Measurements from ENCODE around the gene GATAD1. TPM values are rescaled to one million over a fixed set of nuclear protein-coding genes. Genes with fewer than 3 reads are reported as not detected.
A peak's percentile ranks its signal among the peaks of the same experiment; 100 is the strongest.

GATAD1 gene
- total and polyA plus RNA-seq, 12 donors, result 25.0 to 88.0 (median 35.1) TPM

GRCh38 chr7:92460510-92460909 lies 13.2 kb downstream of the GATAD1 start:
- TF ChIP-seq POLR2A (IDR thresholded peaks at IDR 0.05) (no peak), CTCF (IDR thresholded peaks at IDR 0.05) (no peak)
- 83 to 92% (median 89%) methylated on average over 4 of the region's 4 CpGs for WGBS, 4 donors
- Histone ChIP-seq H3K27ac (no peak overlapping the region), H3K27me3 (no peaks in the 10 kb centered on the region), H3K9me3 (replicated peaks in 1 of 3) (no peaks in the 10 kb centered on the region), H3K36me3 (replicated peaks in 1 of 2) (peaks cover 0 to 23% of the 10 kb centered on the region in 2 donors), H3K4me1 (replicated peaks in 1 of 2) (no peaks in the 10 kb centered on the region), H3K4me3 (no peak overlapping the region)
- no peak for DNase-seq
- intact Hi-C loops (cut with DNase I), result no loop called here

- no peak overlapping the region for H3K4me3 ChIP-seq
- H3K9me3 ChIP-seq (replicated peaks in 1 of 3), result no peaks in the 10 kb centered on the region
- no peaks in the 10 kb centered on the region for H3K4me1 ChIP-seq (replicated peaks in 1 of 2)
- intact Hi-C loops (cut with DNase I), result no loop called here
- WGBS, 4 donors, result 50 to 60% (median 54%) methylated on average over 8 of the region's 8 CpGs
- TF ChIP-seq CTCF (IDR thresholded peaks at IDR 0.05), result peak; percentile 49 to 78 (median 59)
- no peak for TF ChIP-seq POLR2A (IDR thresholded peaks at IDR 0.05)
- peak; percentile 17 to 60 (median 40) for DNase-seq
- no peaks in the 10 kb centered on the region for H3K27me3 ChIP-seq
- peaks cover 0 to 15% of the 10 kb centered on the region in 2 donors for H3K36me3 ChIP-seq (replicated peaks in 1 of 2)
- no peak overlapping the region for H3K27ac ChIP-seq
These were observed 14.0 kb downstream of the GATAD1 start for GRCh38 chr7:92461027-92462003.

GRCh38 chr7:92462560-92462959 lies 15.3 kb downstream of the GATAD1 start:
- Histone ChIP-seq H3K4me3 (no peak overlapping the region), H3K27me3 (no peaks in the 10 kb centered on the region), H3K27ac (no peak overlapping the region), H3K36me3 (replicated peaks in 1 of 2) (peaks cover 0 to 3% of the 10 kb centered on the region in 2 donors), H3K9me3 (replicated peaks in 1 of 3) (no peaks in the 10 kb centered on the region), H3K4me1 (replicated peaks in 1 of 2) (no peaks in the 10 kb centered on the region)
- no peak for TF ChIP-seq CTCF (IDR thresholded peaks at IDR 0.05)
- TF ChIP-seq POLR2A (IDR thresholded peaks at IDR 0.05), result no peak
- 92 to 98% (median 97%) methylated on average over 3 of the region's 3 CpGs for WGBS, 4 donors
- intact Hi-C loops (cut with DNase I), result no loop called here
- DNase-seq, result no peak

GRCh38 chr7:92464515-92464914 lies 17.2 kb downstream of the GATAD1 start:
- TF ChIP-seq CTCF (IDR thresholded peaks at IDR 0.05), result no peak
- DNase-seq, result no peak
- intact Hi-C loops (cut with DNase I), result no loop called here
- H3K27ac ChIP-seq, result no peak overlapping the region
- no peaks in the 10 kb centered on the region for H3K9me3 ChIP-seq (replicated peaks in 1 of 3)
- H3K36me3 ChIP-seq (replicated peaks in 1 of 2), result no peaks in the 10 kb centered on the region
- 57 to 68% (median 65%) methylated on average over 3 of the region's 3 CpGs for WGBS, 4 donors
- H3K4me1 ChIP-seq (replicated peaks in 1 of 2), result no peaks in the 10 kb centered on the region
- no peaks in the 10 kb centered on the region for H3K27me3 ChIP-seq
- no peak overlapping the region for H3K4me3 ChIP-seq

All from adrenal gland (tissue), 12 donors.